GM18505 (cell line): ENCODE results near the gene RBCK1.
A peak's percentile ranks its signal among the peaks of the same experiment; 100 is the strongest.

Experiments used
- ATAC-seq: cut with Tn5 transposase; IDR thresholded peaks from one replicate; pipeline ENCODE4 v1.9.1; 2021; ENCODE audit not compliant: unreplicated experiment
- POLR2A ChIP-seq: IDR thresholded peaks from 4 replicates; pipeline ENCODE4 v1.6.1; 2011; ENCODE audit warnings: borderline replicate concordance; ENCODE audit not compliant: insufficient read depth, insufficient read length; ENCODE audit errors: extremely low read depth

RBCK1 gene

DNA sequence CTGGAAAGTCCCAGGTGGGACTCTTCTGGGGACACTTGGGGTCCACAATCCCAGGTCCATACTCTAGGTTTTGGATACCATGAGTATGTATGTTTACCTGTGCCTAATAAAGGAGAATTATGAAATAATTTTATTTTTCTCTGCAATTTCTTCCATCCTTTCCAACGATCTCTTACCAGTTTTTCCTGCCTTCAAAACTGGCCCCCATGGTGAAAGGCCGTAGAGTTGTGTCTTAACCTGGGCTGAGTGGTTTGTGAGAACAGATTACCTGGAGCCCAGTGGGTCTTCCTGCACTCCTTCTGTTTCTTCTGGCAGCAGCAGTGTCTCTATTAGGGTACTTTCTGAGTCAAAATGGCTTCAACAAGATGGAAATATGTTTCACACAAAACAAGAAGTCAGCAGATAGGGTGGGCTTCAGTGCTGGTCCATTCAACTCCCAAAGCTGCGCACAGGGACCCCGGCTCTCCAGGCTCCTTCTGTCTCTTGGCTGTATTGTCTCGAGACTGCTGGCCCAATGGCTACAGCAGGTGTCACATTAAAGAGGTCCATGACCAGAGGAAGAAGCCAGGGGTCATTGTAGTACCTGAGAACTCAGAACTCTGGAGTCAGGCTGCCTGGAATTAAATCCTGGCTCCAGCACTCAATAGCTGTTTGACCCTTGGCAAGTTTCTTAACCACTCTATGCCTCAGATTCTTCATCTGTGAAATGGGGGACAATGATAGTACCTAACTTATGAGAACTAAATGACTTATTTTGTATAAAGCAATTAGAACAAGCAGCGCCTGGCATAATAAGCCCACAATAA, 10.5 kb upstream of the RBCK1 start:
- ATAC-seq, result no peak
- TF ChIP-seq POLR2A, result no peak

DNA sequence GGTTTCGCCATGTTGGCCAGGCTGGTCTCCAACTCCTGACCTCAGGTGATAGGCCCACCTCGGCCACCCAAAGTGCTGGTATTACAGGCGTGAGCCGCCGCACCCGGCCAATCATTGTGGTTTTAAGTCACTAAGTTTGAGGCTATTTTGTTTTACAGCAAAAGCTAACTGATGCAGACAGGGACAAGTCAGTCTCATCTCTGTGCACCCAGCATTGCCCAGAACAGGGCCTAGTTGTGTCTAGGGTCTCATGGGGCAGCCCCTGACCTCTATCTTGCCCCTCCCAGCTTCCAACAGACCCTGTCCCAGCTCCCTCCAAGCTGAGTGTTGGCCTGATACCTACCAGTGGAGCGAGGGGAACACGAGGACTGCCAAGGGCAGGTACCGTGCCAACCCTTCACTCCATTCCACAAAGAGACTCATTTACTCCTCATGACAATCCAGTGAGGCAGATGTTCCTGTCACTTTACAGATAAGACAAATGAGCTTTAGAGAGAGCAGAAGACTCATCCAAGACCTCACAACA, 8.9 kb upstream of the RBCK1 start:
- ATAC-seq, result no peak
- no peak for TF ChIP-seq POLR2A

DNA sequence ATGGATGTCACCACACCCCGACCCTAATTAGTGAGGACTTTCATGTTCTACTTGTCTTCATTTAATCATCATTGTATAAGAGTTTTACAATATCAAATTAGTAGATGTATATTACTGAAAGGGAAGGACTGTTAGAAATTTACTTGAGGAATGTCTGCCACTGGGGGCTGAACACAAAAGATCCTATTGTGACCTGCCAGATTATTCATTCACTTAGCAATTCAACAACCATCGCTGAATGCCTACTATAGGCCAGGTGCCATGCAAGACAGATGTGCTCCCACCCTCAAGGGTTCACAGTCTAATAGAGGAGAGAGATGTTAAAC, 8.0 kb upstream of the RBCK1 start:
- TF ChIP-seq POLR2A, result no peak
- no peak for ATAC-seq

DNA sequence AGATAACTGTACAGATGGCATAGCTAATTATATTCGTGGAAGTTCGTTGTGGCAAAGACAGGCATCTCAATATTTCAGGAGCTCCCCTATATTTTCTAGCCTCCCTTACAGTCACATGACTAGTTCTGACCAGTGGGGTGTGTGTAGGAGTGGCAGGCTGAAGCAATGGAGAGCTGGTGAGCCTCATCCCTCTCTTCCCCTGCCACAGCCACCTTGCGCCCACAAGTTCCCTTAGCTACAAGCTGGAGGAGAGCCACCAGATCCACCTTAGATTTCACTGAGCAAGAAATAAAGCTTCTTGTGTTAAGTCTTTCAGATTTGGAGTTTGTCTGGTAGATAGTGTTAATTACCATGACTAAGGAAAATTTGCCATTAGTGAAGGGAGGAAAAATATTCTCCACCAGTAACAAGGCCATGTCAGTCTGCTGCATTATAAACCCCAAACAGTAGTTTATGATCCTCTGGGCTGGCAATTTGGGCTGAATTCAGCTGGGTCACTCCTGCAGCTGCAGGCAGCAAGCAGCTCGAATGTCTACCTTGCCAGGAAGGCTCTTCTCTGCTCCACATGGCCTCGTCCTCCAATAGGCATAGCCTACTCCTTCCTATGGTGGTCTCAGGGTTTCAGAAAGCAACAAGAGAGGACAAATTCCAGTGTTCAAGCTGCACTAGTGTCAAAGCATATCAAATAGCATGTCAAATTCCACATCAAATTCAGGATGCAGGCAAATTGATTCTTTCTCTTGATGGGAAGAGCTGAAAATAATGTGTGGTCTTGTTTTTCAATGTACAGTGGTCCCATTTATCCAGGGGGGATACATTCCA, 7.4 kb upstream of the RBCK1 start:
- no peak for TF ChIP-seq POLR2A
- no peak for ATAC-seq

DNA sequence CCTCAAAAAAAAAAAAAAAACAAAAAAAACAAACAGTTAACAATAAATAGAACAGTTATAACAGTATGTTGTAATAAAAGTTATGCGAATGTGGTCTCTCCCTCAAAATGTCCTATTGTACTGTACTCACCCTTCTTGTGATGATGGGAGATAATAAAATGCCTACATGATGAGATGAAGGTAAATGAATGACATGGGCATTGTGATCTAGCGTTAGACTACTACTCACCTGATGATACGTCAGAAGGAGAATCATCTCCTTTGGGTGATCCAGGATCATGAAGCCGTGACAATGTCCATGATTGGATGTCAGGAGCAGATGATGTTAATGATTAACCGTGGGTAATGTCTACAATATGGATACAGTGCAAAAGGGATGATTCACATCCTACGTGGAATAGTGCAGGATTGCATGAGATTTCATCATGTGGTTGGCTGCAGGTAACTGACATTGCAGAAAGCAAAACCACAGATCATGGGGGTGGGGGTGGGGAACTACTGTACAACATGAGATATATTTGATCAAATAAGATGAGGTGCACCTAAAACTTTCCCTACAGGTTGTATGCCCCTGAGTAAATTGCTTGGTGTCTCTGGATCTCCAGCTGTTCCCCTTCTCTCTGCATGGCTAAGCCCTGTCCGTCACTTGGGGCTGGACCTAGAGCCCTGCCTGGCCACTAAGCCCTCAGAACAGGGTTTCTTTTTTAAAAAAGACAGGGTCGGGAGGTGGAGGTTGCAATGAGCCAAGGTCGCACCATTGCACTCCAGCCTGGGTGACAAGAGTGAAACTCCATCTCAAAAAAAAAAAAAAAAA, 6.2 kb upstream of the RBCK1 start:
- no peak for ATAC-seq
- no peak for TF ChIP-seq POLR2A

DNA sequence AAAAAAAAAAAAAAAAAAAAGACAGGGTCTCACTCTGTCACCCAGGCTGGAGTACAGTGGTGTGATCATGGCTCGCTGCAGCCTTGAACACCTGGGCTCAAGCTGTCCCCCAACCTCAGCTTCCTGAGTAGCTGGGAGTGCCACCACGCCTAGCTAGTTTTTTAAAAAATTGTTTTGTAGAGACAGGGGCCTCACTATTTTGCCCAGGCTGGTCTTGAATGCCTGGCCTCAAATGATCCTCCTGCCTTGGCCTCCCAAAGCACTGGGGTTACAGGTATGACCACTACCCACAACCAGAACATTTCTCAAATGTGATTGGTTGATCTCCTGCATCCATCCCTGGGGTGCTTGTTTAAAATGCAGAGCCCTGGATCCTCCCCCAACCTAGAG, 5.6 kb upstream of the RBCK1 start:
- no peak for ATAC-seq
- no peak for TF ChIP-seq POLR2A

DNA sequence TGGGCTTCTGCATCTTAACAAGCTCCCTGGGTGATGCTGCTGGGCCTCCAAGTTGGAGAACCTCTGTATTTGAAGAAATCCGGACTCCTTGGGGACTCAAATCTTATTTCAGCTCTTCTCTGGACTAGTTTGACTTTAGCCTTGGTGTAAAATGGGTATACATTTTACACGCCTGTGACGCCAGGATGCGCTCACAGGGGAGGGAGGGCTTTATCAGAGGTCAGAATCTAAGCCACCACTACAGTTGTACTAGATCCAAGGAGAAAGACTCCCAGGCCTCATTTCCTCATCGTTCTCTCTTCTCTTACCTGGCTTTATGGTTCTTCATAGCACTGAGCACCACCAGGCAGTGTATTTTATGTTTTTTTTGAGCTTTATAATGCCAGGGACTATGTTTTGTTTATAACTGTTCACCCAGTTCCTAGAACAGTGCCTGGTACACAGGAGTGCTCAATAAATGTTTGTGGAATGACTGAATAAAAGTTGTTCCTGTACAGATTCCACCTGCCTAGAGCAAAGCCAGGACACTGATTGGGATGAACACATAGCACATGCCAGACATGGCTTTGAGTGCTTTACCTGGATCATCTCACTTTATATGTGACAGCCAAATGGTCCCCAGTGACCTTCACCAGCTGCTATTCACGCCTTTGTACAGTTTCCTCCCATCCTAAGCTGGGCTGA, 5.1 kb upstream of the RBCK1 start:
- no peak for ATAC-seq
- TF ChIP-seq POLR2A, result no peak

DNA sequence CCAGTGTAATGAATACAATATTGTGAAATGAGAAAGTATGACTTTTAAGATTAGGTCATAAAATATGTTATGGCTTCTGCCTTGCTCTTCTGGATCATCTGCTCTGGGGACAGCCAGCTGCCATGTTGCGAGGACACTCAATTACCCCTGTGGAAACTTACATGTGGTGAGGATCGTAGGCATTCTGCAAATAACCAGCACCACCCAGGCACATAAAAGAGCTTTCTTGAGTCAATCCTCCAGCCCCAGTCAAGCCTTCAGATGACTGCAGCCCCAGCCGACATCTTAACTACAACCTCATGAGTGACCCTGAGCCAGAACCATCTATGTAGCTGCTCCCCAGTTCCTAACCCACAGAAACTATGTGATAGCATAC, 4.5 kb upstream of the RBCK1 start:
- TF ChIP-seq POLR2A, result no peak

DNA sequence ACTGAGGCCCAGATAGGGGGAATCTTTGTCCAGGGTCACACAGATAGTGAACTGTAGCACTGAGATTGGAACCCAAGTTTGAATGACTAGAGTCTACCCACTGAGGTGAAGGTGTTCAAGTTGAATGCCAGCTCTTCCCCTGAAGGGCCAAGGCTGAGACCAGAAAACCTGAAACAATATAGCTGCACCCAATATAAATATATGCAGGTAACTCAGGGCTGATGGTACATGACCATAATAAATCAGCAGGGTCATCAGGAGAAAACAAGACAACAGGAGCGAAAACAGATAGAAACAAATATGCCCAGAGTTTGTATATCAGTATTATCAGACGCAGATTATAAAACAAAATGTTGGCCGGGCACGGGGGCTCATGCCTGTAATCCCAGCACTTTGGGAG, 4.0 kb upstream of the RBCK1 start:
- no peak for ATAC-seq
- no peak for TF ChIP-seq POLR2A

More for the DNA sequence above, 4.5 kb upstream of the RBCK1 start:
- ATAC-seq, result no peak

DNA sequence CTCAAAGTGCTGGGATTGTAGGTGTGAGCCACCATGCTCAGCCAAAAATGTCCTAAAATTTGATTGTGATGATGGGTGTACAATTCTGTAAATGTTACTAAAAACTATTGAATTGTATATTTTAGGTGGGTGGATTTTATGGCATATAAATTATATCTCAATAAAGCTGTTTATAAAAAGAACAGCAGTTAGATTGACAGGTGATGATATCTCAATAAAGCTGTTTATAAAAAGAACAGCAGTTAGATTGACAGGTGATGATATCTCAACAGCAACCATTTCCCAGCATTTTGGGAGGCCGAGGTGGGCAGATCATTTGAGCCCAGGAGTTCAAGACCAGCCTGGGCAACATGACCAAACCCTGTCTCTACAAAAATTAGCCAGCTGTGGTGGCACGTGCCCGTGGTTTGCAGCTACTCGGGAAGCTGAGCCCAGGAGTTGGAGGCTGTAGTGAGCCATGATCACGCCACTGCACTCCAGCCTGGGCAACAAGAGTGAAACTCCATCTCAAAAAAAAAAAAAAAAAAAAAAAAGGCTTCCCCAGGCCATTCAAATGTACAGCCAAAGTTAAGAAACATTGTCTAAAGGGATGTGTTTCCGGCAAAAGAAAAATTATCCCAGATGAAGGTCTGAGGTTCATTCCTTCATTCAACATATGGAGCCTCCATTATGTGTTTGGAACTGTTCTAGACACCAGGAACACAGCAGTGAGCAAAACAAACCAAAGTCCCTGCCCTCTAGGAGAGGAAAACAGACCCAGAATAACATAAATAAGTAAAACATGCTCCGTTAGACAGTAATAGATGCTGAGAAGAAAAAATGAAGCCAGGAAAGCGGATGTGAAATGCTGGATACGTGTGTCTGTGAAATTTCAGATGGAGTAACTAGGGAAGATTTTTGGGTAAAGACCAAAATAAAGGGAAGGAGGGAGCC, 1.6 kb upstream of the RBCK1 start:
- no peak for TF ChIP-seq POLR2A
- no peak for ATAC-seq

DNA sequence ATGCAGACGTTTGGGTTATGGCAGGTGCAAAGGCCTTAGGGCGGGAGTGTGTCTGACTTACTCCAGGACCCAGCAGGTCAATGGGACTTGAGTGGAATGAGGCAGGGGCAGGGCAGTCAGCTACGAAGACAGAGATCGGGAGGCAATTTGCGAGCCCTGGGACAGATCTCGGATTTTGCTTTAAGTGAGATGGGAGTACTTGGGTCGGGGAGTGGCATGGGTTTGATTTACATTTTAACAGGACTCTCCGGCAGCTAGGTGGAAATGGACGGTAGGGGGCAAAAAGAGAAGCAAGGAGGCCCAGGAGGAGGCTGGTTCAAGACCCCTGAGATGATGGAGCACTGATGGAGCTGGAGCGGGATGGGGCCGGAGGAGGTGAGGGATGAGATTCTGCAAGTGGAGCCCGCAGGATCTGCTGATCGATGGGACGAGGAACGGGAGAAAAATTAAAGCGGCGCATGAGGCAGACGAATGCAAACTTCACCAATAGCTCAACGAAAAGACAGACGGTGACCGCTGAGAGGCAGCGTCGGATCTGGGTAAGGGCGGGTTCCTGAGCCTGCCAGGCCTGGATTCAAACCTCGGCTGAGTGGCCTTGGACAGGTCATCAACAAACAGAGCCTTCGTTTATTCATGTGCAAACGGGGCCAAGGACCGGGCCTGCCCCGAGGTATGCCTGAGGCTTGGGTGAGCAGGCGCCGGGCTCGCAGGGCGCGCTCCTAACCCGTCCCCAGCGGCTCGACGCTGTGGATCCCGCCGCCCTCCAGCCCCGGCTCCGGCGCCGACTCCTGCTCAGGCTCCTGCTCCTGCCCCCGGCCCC, 756 bp upstream of the RBCK1 start:
- peak; percentile 71 for ATAC-seq
- peak; percentile 63 for TF ChIP-seq POLR2A

DNA sequence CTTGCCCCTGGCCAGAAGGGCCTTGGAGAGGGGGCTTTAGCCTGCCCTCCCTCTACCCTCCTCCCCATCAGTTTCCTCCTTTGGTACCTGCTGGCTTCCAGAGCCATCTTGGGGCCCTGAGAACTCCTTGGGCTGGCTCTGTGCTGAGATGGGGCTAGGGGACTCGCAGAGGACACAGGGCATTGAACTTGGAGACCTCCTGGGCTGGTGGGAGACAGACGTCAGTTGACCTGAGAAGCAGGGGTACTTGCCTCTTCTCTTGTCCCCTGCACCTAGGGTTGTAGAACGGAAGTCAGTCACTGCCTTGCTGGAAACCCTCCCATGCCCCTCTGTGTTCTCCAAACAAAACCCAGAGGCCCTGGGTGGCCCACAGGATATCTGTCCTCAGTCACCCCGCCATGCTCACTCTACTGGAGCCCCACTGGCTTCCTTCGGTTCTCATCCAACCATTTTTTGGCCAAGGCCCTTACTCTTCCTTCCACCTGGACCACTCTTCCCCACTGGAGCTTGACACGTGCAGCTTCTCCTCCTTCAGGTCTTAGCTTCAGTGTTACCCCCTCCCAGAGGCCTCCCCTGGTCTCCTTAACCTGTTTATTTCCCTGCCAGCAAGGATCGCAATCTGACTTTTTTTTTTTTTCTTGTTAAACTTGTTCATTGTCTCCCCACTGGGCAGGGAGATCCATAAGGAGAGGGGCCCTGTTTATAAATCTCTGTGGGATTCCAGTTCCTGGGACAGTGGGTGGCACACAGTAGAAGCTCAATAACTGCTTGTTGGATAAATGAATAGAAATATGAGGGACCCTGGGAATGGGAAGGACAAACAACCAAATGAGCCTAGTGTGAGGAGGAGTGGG, 971 bp downstream of the RBCK1 start:
- no peak for TF ChIP-seq POLR2A
- peak; percentile 9 for ATAC-seq
